GM18502 (cell line): ENCODE measurements around the gene RBM3.

ENCODE experiments used
- ATAC-seq: cut with Tn5 transposase; IDR thresholded peaks from one replicate; pipeline ENCODE4 v1.9.1; 2021; ENCODE audit warnings: mild to moderate bottlenecking; ENCODE audit not compliant: unreplicated experiment, poor library complexity

The RBM3 gene

DNA sequence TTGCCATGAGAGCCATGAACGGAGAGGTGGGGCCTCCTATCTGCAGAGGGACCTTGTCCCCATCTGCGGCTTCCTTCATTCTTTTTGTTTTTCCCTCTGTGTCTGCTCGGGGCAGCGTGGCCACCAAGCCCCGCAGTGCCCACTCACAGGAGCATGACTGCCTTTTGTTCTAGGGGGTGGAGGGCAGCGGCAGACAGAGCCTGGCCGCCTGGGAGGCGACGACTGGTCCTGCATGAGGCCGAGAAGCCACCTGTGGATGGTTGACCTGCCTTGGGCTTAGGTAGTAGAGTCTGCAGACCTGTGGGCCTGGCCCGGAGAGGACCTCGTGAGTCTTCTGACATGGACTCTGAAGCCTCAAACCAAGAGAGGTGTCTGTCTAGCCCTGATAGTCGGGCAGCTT is 1.4 kb downstream of the RBM3 start:
- ATAC-seq: no peak

DNA sequence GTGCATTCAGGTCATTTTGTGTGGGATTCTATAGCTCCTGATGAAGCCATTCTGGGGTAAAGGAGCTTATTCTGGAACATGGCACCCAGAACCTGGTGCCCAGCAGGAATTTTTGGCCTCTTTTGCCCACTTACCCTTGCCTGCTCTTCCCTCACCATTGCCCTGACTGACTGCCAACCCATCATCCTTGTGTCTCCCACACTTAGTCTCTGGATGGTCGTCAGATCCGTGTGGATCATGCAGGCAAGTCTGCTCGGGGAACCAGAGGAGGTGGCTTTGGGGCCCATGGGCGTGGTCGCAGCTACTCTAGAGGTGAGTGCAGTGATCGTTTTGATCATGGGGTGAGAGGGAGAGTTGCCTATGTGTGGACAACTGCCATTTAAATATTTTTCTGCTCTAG is 1.8 kb downstream of the RBM3 start:
- no peak for ATAC-seq

GRCh38 chrX:48578661-48579128 is 4.4 kb downstream of the RBM3 start:
- no peak for ATAC-seq

- ATAC-seq: no peak
Observed at GRCh38 chrX:48579259-48579658, 5.0 kb downstream of the RBM3 start.

DNA sequence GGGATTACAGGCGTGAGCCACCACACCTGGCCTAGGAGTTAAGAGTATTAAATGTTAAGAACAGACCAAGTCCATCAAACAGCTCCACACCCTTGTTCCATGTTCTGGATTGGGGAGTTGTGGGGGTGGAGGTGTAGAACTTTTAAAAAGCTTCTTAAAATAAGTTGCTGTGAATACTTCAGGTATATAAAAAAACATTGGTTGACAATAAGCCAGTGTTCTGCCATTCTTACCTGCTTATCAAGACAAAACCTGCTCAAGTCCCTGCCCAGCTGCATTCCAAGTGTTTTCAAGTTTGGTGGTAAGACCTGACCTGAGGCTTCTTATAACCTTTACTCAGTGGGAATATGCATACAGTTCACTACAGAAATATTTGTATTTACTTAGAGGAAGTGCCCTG is 6.4 kb downstream of the RBM3 start:
- no peak for ATAC-seq

DNA sequence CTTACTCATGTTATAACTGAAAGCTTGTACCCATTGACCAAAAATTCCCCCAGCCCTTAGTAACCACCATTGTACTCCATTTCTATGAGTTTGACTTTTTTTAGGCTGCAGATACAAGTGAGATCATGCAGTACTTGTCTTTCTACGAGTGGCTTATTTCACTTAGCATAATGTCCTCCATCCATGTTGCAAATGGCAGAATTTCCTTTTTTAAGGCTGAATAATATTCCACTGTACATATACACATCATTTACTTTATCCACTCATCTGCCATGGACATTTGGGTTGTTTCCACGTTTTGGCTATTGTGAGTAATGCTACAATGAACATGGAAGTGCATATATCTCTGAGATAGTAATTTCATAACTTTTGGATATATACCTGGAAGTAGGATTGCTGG is 10.4 kb downstream of the RBM3 start:
- ATAC-seq: no peak

GRCh38 chrX:48589482-48590162 is 15.3 kb downstream of the RBM3 start:
- no peak for ATAC-seq

GRCh38 chrX:48590203-48591103 is 16.2 kb downstream of the RBM3 start:
- no peak for ATAC-seq

GRCh38 chrX:48591255-48591791 is 17.0 kb downstream of the RBM3 start:
- no peak for ATAC-seq

DNA sequence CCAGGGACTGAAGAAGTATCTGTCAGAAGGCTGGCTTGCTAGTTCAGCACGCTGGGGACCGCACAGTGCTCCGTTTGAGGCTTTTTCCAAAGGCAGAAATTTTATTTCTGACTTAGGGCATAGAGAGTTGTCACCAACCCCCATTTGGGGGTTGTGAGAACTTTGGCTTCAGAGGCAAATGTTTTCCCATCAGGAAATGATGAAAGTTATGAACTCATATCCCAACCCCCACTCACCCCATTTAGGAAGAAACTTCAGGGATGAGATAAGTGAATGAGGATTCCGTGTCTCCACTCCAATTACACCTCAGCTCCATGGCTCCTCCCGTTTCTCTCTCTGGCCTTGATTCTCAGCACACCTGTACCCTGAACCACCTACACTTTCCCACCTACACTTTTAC is 18.7 kb downstream of the RBM3 start:
- ATAC-seq: no peak

- no peak for ATAC-seq
Observed at GRCh38 chrX:48595929-48596328, 21.6 kb downstream of the RBM3 start.

- ATAC-seq: peak; percentile 76
Observed at GRCh38 chrX:48597353-48598264, 23.3 kb downstream of the RBM3 start, which contains the start of gene WDR13. Gene WDR13 (plus strand): TSS chrX:48597492. CDS start chrX:48597997, 505 bp downstream.

DNA sequence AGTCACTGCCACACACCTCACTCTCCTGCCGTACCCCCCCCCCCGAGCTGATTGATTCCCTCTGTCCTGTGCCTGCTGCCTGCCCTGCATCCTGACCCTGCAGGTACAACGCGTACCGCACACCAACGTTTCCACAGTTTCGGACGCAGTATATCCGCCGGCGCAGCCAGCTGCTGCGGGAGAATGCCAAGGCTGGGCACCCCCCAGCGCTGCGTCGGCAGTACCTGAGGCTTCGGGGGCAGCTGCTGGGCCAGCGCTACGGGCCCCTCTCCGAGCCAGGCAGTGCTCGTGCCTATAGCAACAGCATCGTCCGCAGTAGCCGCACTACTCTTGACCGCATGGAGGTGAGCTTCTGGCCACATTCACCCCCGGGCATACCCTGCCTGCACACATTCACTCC is 24.3 kb downstream of the RBM3 start:
- ATAC-seq: no peak

- ATAC-seq: no peak
Observed at GRCh38 chrX:48599341-48599740, 25.1 kb downstream of the RBM3 start.

- no peak for ATAC-seq
Observed at GRCh38 chrX:48600226-48600625, 25.9 kb downstream of the RBM3 start.

- ATAC-seq: no peak
Observed at GRCh38 chrX:48601741-48602394, 27.6 kb downstream of the RBM3 start.

DNA sequence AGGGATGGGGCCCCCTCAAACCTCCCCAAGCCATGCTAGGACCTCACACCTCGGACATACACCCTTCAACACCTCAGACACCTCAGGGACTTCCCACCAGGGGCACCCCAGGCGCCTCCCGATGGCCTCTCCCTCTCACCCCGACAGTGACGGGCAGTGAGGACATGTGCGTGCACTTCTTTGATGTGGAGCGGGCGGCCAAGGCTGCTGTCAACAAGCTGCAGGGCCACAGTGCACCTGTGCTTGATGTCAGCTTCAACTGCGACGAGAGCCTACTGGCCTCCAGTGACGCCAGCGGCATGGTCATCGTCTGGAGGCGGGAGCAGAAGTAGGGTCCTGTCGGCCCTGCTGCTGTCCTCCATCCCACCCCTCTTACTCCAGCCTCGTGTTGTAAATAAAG is 30.4 kb downstream of the RBM3 start:
- no peak for ATAC-seq

DNA sequence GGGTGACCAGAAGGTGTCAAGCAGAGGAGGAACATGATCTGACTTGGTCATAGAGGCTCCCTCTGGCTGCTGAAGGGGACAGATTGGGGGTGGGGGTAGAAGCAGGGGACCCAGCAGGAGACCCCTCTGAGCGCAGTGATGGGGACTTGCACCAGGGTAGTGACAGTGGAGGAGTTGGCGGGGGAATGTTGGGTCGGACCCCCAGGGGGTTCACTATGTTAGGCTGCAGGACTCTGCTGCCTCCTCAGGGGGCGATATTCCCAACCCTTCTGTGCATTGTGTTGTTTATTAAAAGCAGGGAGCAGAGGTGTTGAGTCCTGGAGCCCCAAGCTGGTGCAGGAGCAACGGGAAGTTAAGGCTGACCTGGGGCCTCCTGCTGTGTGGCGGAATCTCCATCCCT is 31.8 kb downstream of the RBM3 start:
- no peak for ATAC-seq

- ATAC-seq: no peak
Observed at GRCh38 chrX:48611703-48612102, 37.4 kb downstream of the RBM3 start.
